ENCODE measurements around the gene ADAT3.

Gene ADAT3

DNA sequence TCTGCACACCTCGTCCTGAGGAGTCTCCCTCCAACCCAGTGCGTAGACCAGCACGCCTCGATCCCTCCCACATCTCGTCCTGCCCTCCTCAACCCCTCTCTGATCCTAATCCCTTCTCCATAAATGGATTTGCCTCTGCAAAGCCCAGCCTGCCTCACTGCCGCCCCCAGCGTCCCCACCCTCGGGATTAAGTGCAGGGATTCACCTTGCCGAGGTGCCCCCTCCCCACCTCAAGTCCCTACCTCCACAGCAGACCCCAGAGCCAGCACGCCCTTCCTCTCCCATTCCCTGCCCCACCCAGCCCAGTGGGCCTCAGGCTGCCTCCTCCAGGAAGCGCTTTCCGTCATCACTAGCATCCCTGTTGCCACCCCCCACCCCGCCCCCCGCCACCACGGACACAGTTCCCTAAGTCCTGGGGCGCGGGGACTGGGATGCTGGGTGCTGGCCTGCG is 45.8 kb upstream of the ADAT3 start:
- no peaks in the 10 kb centered on the region for H3K27me3 ChIP-seq (ENCODE audit: low read depth, low read length)
- no peak overlapping the region for H3K27ac ChIP-seq (ENCODE audit: low read length)
- H3K9ac ChIP-seq (ENCODE audit: low read length): no peak overlapping the region
- no peak overlapping the region for H3K4me3 ChIP-seq (ENCODE audit: low read length)
- H3K79me2 ChIP-seq (ENCODE audit: low read length): peaks cover 89% of the 10 kb centered on the region
- H3K4me2 ChIP-seq (ENCODE audit: low read length): peak overlapping the region; percentile 99
- H2AFZ ChIP-seq (ENCODE audit: low read depth, low read length): no peak overlapping the region
- H3K9me3 ChIP-seq (ENCODE audit: insufficient read depth, low read length): no peaks in the 10 kb centered on the region
- no peak for TF ChIP-seq EZH2phosphoT487 (IDR thresholded peaks at IDR 0.05; ENCODE audit: low read depth)
- TF ChIP-seq, protein P1, sequence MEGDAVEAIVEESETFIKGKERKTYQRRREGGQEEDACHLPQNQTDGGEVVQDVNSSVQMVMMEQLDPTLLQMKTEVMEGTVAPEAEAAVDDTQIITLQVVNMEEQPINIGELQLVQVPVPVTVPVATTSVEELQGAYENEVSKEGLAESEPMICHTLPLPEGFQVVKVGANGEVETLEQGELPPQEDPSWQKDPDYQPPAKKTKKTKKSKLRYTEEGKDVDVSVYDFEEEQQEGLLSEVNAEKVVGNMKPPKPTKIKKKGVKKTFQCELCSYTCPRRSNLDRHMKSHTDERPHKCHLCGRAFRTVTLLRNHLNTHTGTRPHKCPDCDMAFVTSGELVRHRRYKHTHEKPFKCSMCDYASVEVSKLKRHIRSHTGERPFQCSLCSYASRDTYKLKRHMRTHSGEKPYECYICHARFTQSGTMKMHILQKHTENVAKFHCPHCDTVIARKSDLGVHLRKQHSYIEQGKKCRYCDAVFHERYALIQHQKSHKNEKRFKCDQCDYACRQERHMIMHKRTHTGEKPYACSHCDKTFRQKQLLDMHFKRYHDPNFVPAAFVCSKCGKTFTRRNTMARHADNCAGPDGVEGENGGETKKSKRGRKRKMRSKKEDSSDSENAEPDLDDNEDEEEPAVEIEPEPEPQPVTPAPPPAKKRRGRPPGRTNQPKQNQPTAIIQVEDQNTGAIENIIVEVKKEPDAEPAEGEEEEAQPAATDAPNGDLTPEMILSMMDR (IDR thresholded peaks at IDR 0.05; ENCODE audit: low read depth, low read length): no peak
- no peaks in the 10 kb centered on the region for H3K36me3 ChIP-seq (replicated peaks; ENCODE audit: low read depth, low read length)
- peaks cover 64% of the 10 kb centered on the region for H3K4me1 ChIP-seq (ENCODE audit: low read length)
- peaks cover 58% of the 10 kb centered on the region for H4K20me1 ChIP-seq (ENCODE audit: insufficient read depth, low read length)

DNA sequence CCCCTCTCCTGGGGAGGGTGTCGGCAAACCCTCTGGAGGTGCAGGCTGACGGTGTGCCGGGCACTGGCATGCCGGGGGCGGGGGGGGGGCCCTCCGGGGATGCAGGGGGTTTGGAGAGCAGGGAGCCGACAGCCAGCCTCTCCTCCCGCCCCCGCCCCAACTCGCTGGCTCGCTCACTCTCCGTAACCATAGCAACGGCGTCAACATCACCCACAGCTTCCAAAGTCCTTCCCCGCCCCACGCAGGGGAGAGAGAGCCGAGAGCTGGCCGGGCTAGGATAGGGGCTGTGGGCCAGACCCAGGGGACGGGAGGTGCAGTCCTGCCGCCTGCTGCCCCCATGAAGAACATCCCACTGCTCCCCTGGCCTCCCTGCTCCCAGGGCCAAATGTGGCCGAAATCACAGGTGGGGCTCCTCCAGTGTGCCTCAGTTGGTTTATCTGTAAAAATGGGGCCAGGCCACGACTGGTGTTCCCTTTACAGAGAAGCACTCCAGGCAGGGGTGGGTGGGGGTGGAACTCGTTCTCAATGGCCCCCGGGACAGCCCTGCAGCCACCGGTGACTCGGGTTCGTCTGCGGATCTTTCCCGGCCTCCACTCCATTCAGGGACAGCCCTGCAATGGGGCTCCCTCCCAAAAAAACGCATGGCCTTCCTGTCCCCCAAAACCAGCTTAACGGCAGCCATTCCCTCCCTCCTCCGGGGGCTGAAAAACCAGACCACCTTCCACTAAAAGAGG is 45.0 kb upstream of the ADAT3 start:
- Histone ChIP-seq H3K27me3 (ENCODE audit: low read depth, low read length) (no peaks in the 10 kb centered on the region), H4K20me1 (ENCODE audit: insufficient read depth, low read length) (peaks cover 50% of the 10 kb centered on the region), H3K4me3 (ENCODE audit: low read length) (peak overlapping the region; percentile 95), H3K36me3 (replicated peaks; ENCODE audit: low read depth, low read length) (no peaks in the 10 kb centered on the region), H3K4me2 (ENCODE audit: low read length) (peak overlapping the region; percentile 99), H3K9ac (ENCODE audit: low read length) (peak overlapping the region; percentile 95; the same call in 1 of the 2 replicates), H3K4me1 (ENCODE audit: low read length) (peaks cover 61% of the 10 kb centered on the region), H3K9me3 (ENCODE audit: insufficient read depth, low read length) (no peaks in the 10 kb centered on the region), H3K27ac (ENCODE audit: low read length) (no peak overlapping the region), H3K79me2 (ENCODE audit: low read length) (peaks cover 84% of the 10 kb centered on the region), H2AFZ (ENCODE audit: low read depth, low read length) (no peak overlapping the region)
- TF ChIP-seq, protein P1 (IDR thresholded peaks at IDR 0.05; ENCODE audit: low read depth, low read length): no peak
- no peak for TF ChIP-seq EZH2phosphoT487 (IDR thresholded peaks at IDR 0.05; ENCODE audit: low read depth)

DNA sequence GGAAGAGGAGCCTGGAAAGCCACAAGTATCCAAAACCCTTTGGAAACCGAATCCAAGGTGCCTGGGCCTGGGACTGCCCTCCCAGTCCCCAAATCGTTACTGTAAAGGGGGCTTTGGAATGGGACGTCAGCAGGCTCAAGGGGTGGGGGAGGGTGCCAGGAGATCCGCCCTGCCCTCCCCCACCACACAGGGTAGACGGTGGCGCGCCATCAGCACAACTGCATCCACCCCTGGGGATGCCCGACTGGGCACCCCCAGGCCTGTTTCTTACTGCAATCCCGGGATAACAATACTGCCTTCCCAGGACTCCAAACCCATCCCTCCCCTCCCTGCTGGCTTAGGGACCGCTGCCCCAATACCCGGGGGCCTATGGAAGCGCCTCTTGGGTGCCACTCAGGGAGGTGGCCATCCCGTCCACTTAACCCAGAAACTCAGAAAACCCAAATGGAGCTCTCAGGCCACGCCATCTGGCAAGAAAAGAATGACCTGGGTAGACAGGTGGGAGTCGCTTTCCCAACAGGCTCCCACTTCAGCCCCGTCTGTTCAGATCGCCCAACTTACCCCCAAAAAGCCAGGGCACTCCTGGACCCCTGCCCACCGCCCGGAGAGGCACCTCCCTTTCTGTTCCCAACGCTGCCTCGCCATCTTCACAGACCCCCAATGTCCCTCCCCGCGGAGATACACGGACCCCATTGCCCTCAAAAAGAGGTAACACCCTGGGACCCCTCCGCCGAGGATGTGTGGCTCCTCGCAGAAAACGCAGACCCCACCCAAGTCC is 44.2 kb upstream of the ADAT3 start:
- H2AFZ ChIP-seq (ENCODE audit: low read depth, low read length): no peak overlapping the region
- no peaks in the 10 kb centered on the region for H3K9me3 ChIP-seq (ENCODE audit: insufficient read depth, low read length)
- TF ChIP-seq, protein P1 (IDR thresholded peaks at IDR 0.05; ENCODE audit: low read depth, low read length): no peak
- no peak for TF ChIP-seq EZH2phosphoT487 (IDR thresholded peaks at IDR 0.05; ENCODE audit: low read depth)
- peak overlapping the region; percentile 99 for H3K4me2 ChIP-seq (ENCODE audit: low read length)
- H4K20me1 ChIP-seq (ENCODE audit: insufficient read depth, low read length): peaks cover 50% of the 10 kb centered on the region
- H3K27ac ChIP-seq (ENCODE audit: low read length): no peak overlapping the region
- H3K4me1 ChIP-seq (ENCODE audit: low read length): peaks cover 58% of the 10 kb centered on the region
- H3K79me2 ChIP-seq (ENCODE audit: low read length): peaks cover 82% of the 10 kb centered on the region
- H3K36me3 ChIP-seq (replicated peaks; ENCODE audit: low read depth, low read length): no peaks in the 10 kb centered on the region
- H3K9ac ChIP-seq (ENCODE audit: low read length): peak overlapping the region; percentile 95
- peak overlapping the region; percentile 95 for H3K4me3 ChIP-seq (ENCODE audit: low read length)
- H3K27me3 ChIP-seq (ENCODE audit: low read depth, low read length): no peaks in the 10 kb centered on the region

DNA sequence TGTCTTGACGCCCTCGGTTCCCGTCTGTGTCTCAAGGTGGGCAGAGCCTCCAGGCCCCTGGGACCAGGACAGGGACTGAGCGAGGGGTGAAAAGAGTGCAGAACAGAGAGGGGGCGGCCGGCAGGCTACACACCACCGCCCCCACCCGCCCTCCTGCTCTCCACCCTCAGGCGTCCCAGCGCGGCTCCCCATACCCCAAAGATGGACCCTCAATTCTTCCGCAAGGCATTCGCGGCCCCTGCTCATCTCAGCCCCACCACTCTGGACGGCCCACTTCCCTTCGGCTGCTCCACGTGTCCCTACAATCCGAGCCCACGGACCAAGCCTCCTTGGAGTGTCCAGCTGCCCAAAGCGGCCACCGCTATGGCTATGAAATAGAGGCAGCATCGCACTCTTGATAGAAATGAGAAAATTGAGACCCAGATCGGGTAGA is 43.6 kb upstream of the ADAT3 start:
- H3K9ac ChIP-seq (ENCODE audit: low read length): peak overlapping the region; percentile 95
- peaks cover 76% of the 10 kb centered on the region for H3K79me2 ChIP-seq (ENCODE audit: low read length)
- H3K4me1 ChIP-seq (ENCODE audit: low read length): peaks cover 52% of the 10 kb centered on the region
- H2AFZ ChIP-seq (ENCODE audit: low read depth, low read length): no peak overlapping the region
- peak overlapping the region; percentile 95 for H3K4me3 ChIP-seq (ENCODE audit: low read length)
- no peaks in the 10 kb centered on the region for H3K27me3 ChIP-seq (ENCODE audit: low read depth, low read length)
- TF ChIP-seq, protein P1 (IDR thresholded peaks at IDR 0.05; ENCODE audit: low read depth, low read length): no peak
- no peak for TF ChIP-seq EZH2phosphoT487 (IDR thresholded peaks at IDR 0.05; ENCODE audit: low read depth)
- no peaks in the 10 kb centered on the region for H3K36me3 ChIP-seq (replicated peaks; ENCODE audit: low read depth, low read length)
- H4K20me1 ChIP-seq (ENCODE audit: insufficient read depth, low read length): peaks cover 50% of the 10 kb centered on the region
- H3K9me3 ChIP-seq (ENCODE audit: insufficient read depth, low read length): no peaks in the 10 kb centered on the region
- peak overlapping the region; percentile 79 for H3K27ac ChIP-seq (ENCODE audit: low read length)
- H3K4me2 ChIP-seq (ENCODE audit: low read length): peak overlapping the region; percentile 99
